Smooth muscle cell (in vitro differentiated cells): ENCODE data around the gene GJB3. TPM values are rescaled to one million over a fixed set of nuclear protein-coding genes. Genes with fewer than 3 reads are reported as not detected.

ENCODE experiments used
- DNase-seq: peaks from one replicate; lab custom pipeline; 2025; ENCODE audit not compliant: unreplicated experiment; lab: John Stamatoyannopoulos, UW
- H2AFZ ChIP-seq: fragments of 200-600 bp; sonication (generic); 2 replicates; pipeline ENCODE4 v1.6.0; 2016; ENCODE audit warnings: antibody characterized with exemption, low read depth, mild to moderate bottlenecking
- H3F3A ChIP-seq: fragments of 200-600 bp; sonication (generic); 2 replicates; pipeline ENCODE4 v1.6.0; 2017; ENCODE audit warnings: antibody characterized with exemption, low read depth
- H3K27ac ChIP-seq: fragments of 200-600 bp; sonication (generic); 2 replicates; pipeline ENCODE4 v1.5.1; 2016; ENCODE audit warnings: low read depth, mild to moderate bottlenecking
- H3K27me3 ChIP-seq: fragments of 200-600 bp; sonication (generic); 2 replicates; pipeline ENCODE4 v1.6.1; 2016; ENCODE audit warnings: low read depth, mild to moderate bottlenecking
- H3K36me3 ChIP-seq: fragments of 200-600 bp; sonication (generic); 2 replicates; pipeline ENCODE4 v1.5.1; 2016; ENCODE audit warnings: low read depth
- H3K4me1 ChIP-seq: fragments of 200-600 bp; sonication (generic); 2 replicates; pipeline ENCODE4 v1.5.1; 2016; ENCODE audit warnings: low read depth
- H3K4me2 ChIP-seq: fragments of 200-600 bp; sonication (generic); 2 replicates; pipeline ENCODE4 v1.6.0; 2016; ENCODE audit warnings: mild to moderate bottlenecking
- H3K4me3 ChIP-seq: fragments of 200-600 bp; sonication (generic); 2 replicates; pipeline ENCODE4 v1.5.1; 2016; ENCODE audit warnings: mild to moderate bottlenecking
- H3K79me2 ChIP-seq: fragments of 200-600 bp; sonication (generic); 2 replicates; pipeline ENCODE4 v1.6.0; 2016; ENCODE audit warnings: low read depth, mild to moderate bottlenecking
- H3K9ac ChIP-seq: fragments of 200-600 bp; sonication (generic); 2 replicates; pipeline ENCODE4 v1.6.0; 2016; ENCODE audit warnings: low read depth
- H3K9me3 ChIP-seq: fragments of 200-600 bp; sonication (generic); replicated peaks from 2 replicates; pipeline ENCODE4 v1.5.1; 2016; ENCODE audit warnings: low read depth
- H4K20me1 ChIP-seq: fragments of 200-600 bp; sonication (generic); 2 replicates; pipeline ENCODE4 v1.6.0; 2016; ENCODE audit warnings: low read depth
- CTCF ChIP-seq: fragments of 200-600 bp; sonication (generic); IDR thresholded peaks from 2 replicates; pipeline ENCODE4 v1.5.1; 2017; ENCODE audit warnings: borderline replicate concordance, mild to moderate bottlenecking, antibody characterized with exemption; ENCODE audit not compliant: insufficient read depth, poor library complexity, severe bottlenecking
- WGBS: methylation state at CpG from one replicate; pipeline ENCODE4 v1.1.7; 2016; ENCODE audit warnings: low lambda C conversion rate; 5-methylcytosine and 5-hydroxymethylcytosine counted together
- polyA plus RNA-seq: library from polyadenylated mRNA; unstranded; fragments of >200 nt; fragmentation: Nextera tagmentation; extraction: Ambion mirVana; gene quantifications from 2 replicates; pipeline ENCODE4 v1.2.1, GENCODE V29; 2016
- total RNA-seq: library from RNA; depleted of rRNA; stranded (reverse); fragments of >200 nt; gene quantifications from 2 replicates; pipeline ENCODE4 v1.2.3, GENCODE V29; 2014

The GJB3 gene
- total and polyA plus RNA-seq, 2 experiments from 2014 or later, result 2.9 to 10.0 TPM

- H2AFZ ChIP-seq, result no peak overlapping the region
- no peak for DNase-seq
- H3K36me3 ChIP-seq, result no peaks in the 10 kb centered on the region
- H4K20me1 ChIP-seq, result no peaks in the 10 kb centered on the region
- no peaks in the 10 kb centered on the region for H3K27me3 ChIP-seq
- no peak overlapping the region for H3K27ac ChIP-seq
- no peaks in the 10 kb centered on the region for H3K79me2 ChIP-seq
- peaks cover 3% of the 10 kb centered on the region for H3K4me1 ChIP-seq
- no peaks in the 10 kb centered on the region for H3F3A ChIP-seq
- no peak overlapping the region for H3K9ac ChIP-seq
- no peak overlapping the region for H3K4me3 ChIP-seq
- no peaks in the 10 kb centered on the region for H3K9me3 ChIP-seq
- 88% methylated on average over 6 of the region's 6 CpGs for WGBS
- no peak overlapping the region for H3K4me2 ChIP-seq
- TF ChIP-seq CTCF, result no peak
These were observed 37.2 kb upstream of the GJB3 start for GRCh38 chr1:34743775-34744174.

GRCh38 chr1:34744851-34745250 is 36.2 kb upstream of the GJB3 start:
- Histone ChIP-seq H3K27me3 (no peaks in the 10 kb centered on the region), H3K27ac (no peak overlapping the region), H3K4me1 (peaks cover 6% of the 10 kb centered on the region), H3K9me3 (no peaks in the 10 kb centered on the region), H3K36me3 (no peaks in the 10 kb centered on the region), H2AFZ (no peak overlapping the region), H4K20me1 (no peaks in the 10 kb centered on the region), H3F3A (no peaks in the 10 kb centered on the region), H3K4me3 (no peak overlapping the region), H3K79me2 (no peaks in the 10 kb centered on the region), H3K4me2 (no peak overlapping the region), H3K9ac (no peak overlapping the region)
- no peak for DNase-seq
- 72% methylated on average over 3 of the region's 3 CpGs for WGBS
- TF ChIP-seq CTCF, result no peak

GRCh38 chr1:34745666-34746065 is 35.3 kb upstream of the GJB3 start:
- H4K20me1 ChIP-seq, result no peaks in the 10 kb centered on the region
- H3K9ac ChIP-seq, result no peak overlapping the region
- TF ChIP-seq CTCF, result no peak
- DNase-seq, result no peak
- no peaks in the 10 kb centered on the region for H3K9me3 ChIP-seq
- H3K36me3 ChIP-seq, result no peaks in the 10 kb centered on the region
- no peak overlapping the region for H3K27ac ChIP-seq
- no peak overlapping the region for H3K4me3 ChIP-seq
- 71% methylated on average over 5 of the region's 5 CpGs for WGBS
- H2AFZ ChIP-seq, result no peak overlapping the region
- H3F3A ChIP-seq, result no peaks in the 10 kb centered on the region
- no peaks in the 10 kb centered on the region for H3K79me2 ChIP-seq
- H3K4me1 ChIP-seq, result peaks cover 9% of the 10 kb centered on the region
- no peaks in the 10 kb centered on the region for H3K27me3 ChIP-seq
- no peak overlapping the region for H3K4me2 ChIP-seq

- no peak overlapping the region for H3K4me2 ChIP-seq
- no peak overlapping the region for H3K9ac ChIP-seq
- no peaks in the 10 kb centered on the region for H3K9me3 ChIP-seq
- no peaks in the 10 kb centered on the region for H3K79me2 ChIP-seq
- H3K27me3 ChIP-seq, result no peaks in the 10 kb centered on the region
- peaks cover 9% of the 10 kb centered on the region for H3K4me1 ChIP-seq
- 93% methylated on average over 4 of the region's 4 CpGs for WGBS
- no peaks in the 10 kb centered on the region for H4K20me1 ChIP-seq
- no peak for DNase-seq
- H3K36me3 ChIP-seq, result no peaks in the 10 kb centered on the region
- no peak overlapping the region for H3K4me3 ChIP-seq
- no peak overlapping the region for H3K27ac ChIP-seq
- TF ChIP-seq CTCF, result no peak
- no peaks in the 10 kb centered on the region for H3F3A ChIP-seq
- H2AFZ ChIP-seq, result no peak overlapping the region
These were observed 34.9 kb upstream of the GJB3 start for GRCh38 chr1:34746101-34746500.
